Vagina (tissue), 2 donors: Measurements from ENCODE around the gene TMEM74B.

Experiments used
- CTCF ChIP-seq, 3 experiments: fragments of 450-650 bp in 2 of 3; fragments of 200-600 bp in 1 of 3; sonication (generic) in 1 of 3; IDR thresholded peaks; one replicate each; pipeline ENCODE4 v1.5.1; 2017 to 2019; ENCODE audit warnings: antibody characterized with exemption in 3 of 3, mild to moderate bottlenecking in 2 of 3, moderate library complexity in 2 of 3
- POLR2A ChIP-seq, 2 donors: fragments of 450-650 bp; IDR thresholded peaks; one replicate each; pipeline ENCODE4 v1.6.1; 2017; ENCODE audit warnings: antibody characterized with exemption in 2 of 2, mild to moderate bottlenecking in 2 of 2, moderate library complexity in 2 of 2

GRCh38 chr20:1146957-1147356 is 37.8 kb downstream of the TMEM74B start:
- TF ChIP-seq CTCF (IDR thresholded peaks at IDR 0.05) (no peak), POLR2A (IDR thresholded peaks at IDR 0.05) (no peak)
